Activated naive CD4-positive, alpha-beta T cell treated with anti-CD3 and anti-CD28 coated beads, Interleukin-2, amount 10 ng/mL, durations not matched to agents 5 hours and 36 hours (primary cell): ENCODE measurements around the gene PARP16. TPM values are rescaled to one million over a fixed set of nuclear protein-coding genes. Genes with fewer than 3 reads are reported as not detected.

Source experiments
- total RNA-seq, 2 experiments: library from RNA; stranded (reverse); gene quantifications; one replicate each; pipeline ENCODE4 v1.2.3, GENCODE V29; 2021

The PARP16 gene, protein sequence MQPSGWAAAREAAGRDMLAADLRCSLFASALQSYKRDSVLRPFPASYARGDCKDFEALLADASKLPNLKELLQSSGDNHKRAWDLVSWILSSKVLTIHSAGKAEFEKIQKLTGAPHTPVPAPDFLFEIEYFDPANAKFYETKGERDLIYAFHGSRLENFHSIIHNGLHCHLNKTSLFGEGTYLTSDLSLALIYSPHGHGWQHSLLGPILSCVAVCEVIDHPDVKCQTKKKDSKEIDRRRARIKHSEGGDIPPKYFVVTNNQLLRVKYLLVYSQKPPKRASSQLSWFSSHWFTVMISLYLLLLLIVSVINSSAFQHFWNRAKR
- total RNA-seq: 10 to 100 TPM; 15.9 to 16.0 TPM

DNA sequence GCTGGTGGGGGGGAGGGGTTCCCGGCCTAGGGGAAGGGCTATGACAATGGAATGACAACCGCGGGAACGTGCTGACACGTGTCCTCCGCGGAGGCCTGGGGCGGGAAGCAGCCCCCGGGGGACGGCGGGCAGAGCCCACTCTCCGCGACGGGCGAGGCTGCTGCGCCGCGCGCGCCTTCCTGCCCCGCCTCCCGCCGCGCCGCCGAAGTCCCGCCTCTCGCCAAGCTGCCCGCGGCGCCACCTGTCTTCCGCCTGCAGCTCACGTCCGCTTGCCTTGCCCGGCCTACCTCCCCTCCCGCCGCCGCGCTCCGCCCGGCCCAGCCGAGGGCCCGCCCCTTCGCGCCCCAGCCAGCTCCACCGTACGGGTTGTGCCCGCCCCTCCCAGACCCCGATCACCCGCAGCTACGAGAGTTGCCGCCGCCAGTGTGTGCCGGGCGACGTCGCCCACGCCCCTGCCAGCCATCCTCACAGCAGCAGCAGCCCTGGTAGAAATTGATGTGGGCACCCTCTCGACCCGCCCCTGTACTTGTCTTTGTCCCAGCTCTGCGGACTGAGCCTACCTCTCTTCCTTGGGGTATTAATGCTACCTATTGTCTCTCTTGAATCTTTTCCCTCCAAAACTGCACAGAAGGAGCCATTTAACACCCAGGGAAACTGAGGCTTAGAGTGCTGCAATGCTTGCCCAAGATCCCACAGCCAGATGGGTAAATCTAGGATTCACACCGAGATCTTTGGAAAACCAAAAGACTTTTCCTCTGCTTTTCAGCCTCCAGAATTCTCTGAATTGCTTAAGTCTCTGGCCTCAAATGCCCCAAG is at the start of gene PARP16:
PARP16 (minus strand) TSS at position 180 of the 816 bp plus-strand sequence. CDS start 457 bp downstream, outside the sequence.

DNA sequence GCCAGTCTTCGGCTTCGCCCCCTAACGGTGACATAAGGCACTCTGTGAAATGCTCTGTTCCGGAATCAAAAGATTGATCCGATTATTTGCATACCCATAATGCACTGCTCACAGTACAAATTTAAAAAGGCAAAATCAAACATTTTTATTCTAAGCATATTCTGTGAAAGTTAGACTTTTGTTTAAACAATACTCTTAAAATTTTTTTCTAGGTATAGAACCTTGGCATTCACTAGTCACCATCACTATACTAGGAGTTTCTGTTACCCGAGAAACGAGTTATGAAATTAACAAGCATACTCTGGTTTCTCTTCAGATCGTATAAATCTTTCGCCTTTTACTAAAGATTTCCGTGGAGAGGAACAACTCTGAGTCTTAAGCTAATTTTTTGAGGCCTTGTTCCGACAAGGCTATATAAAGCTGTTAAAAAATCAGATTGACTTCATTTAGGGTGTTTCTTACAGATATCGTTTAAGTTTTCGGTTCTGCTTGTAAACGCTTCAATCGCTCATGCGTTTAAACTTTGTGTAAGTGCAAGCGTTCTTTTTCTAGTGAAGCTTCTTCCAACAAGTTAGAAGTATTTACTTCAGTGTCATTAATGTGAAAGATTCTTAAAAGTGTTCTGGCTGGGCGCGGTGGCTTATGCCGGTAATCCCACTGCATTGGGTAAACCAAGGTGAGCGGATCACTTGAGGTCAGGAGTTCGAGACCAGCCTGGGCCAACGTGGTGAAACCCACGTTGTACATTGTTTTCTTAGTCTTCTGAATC is 17.9 kb upstream of the PARP16 start, which contains the start of gene RNU5B-1:
RNU5B-1 (plus strand) TSS at position 297 of the 769 bp plus-strand sequence.

DNA sequence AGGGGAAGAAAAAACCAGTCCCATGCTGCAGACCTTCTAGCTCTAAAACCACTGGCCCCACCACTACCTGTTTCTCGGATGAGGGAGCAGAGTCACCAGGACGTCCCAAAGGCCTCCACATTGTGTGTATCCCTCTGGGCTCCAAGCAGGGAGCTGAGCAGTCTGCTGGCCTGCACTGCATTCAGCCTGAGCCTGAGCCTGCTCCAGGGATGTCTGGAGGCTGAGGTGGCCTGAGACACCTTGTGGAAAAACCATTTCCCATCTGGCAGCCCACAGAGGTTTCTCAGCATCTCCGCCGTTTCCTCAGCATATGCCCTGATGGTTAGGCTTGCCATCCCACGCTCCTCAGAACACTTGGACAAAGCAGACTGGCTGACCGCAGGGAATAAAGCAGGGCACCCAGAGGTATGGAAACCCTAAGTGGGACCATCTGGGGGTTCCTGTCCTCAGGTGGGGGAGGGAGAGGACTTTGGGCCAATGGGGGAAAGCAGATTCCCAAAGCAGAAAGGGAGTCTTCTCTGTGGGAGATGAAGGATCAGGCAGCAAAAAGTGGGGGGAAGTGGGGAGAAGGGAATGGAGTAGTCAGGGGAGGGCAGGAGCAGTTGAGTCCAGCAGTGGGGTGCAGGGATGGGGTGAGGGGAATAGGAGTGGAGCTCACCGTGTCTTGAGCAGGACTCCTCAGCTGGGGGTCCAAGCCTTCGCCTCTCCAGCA is 75.8 kb downstream of the PARP16 start, which contains the start of gene CILP:
CILP (minus strand) TSS at position 704 of the 712 bp plus-strand sequence. CDS start 1,718 bp downstream, outside the sequence.

Other genes starting within 250 kb of the PARP16 start
- gene SLC51B, start 241.5 kb downstream of the PARP16 start, total RNA-seq: not detected
- not detected for gene RASL12, start 218.9 kb downstream of the PARP16 start, total RNA-seq
- gene KBTBD13, start 210.1 kb downstream of the PARP16 start, total RNA-seq: not detected
- 1 to 10 TPM; 4.5 to 4.9 TPM for gene UBAP1L, start 171.7 kb downstream of the PARP16 start, total RNA-seq
- 10 to 100 TPM; 32.7 to 33.8 TPM for gene PDCD7, start 153.1 kb downstream of the PARP16 start, total RNA-seq
- gene CLPX, start 101.5 kb downstream of the PARP16 start, total RNA-seq: 10 to 100 TPM; 46.2 to 50.4 TPM
- gene CILP, start 75.4 kb downstream of the PARP16 start, total RNA-seq: under 1 TPM in 1 of 2 experiments, not detected in 1; 0.05 TPM
- gene RNU5A-1, start 9.2 kb upstream of the PARP16 start, total RNA-seq: not detected
- not detected for gene RNU5B-1, start 17.8 kb upstream of the PARP16 start, total RNA-seq
- gene IGDCC3, start 91.1 kb upstream of the PARP16 start, total RNA-seq: not detected
- under 1 TPM; 0.12 to 0.20 TPM for gene IGDCC4, start 136.1 kb upstream of the PARP16 start, total RNA-seq
- 10 to 100 TPM; 37.2 to 40.5 TPM for gene DPP8, start 230.8 kb upstream of the PARP16 start, total RNA-seq
- gene HACD3, start 243.6 kb upstream of the PARP16 start, total RNA-seq: 10 to 100 TPM; 23.7 to 24.3 TPM